GM12878 (cell line): Measurements from ENCODE around the gene ZCCHC2.

Experiments used
- MXI1 ChIP-seq: fragments of 150-350 bp; IDR thresholded peaks from 2 replicates; pipeline ENCODE4 v1.6.1; 2011; ENCODE audit warnings: low read depth, mild to moderate bottlenecking, inconsistent platforms, low read length, improper control_type of control experiment
- POLR2A ChIP-seq: IDR thresholded peaks from 2 replicates; pipeline ENCODE4 v1.6.1; 2011; ENCODE audit warnings: low read depth, mild to moderate bottlenecking, low read length
- SP1 ChIP-seq: IDR thresholded peaks from one replicate; pipeline ENCODE4 v1.6.1; 2011; ENCODE audit warnings: low read depth, low read length
- TF ChIP-seq, protein P1 (sequence below), 3 experiments: IDR thresholded peaks in 2 of 3; conservative IDR thresholded peaks in 1 of 3; 2 replicates each; pipeline ENCODE4 v1.5.1; 2011; ENCODE audit warnings: low read depth in 3 of 3, low read length in 3 of 3, mild to moderate bottlenecking in 3 of 3, control low read depth in 2 of 3, moderate library complexity in 2 of 3, inconsistent platforms in 1 of 3, mixed read lengths in 1 of 3; ENCODE audit not compliant: control insufficient read depth in 2 of 3, insufficient read depth in 1 of 3; ENCODE audit errors: extremely low read depth in 1 of 3

DNA sequence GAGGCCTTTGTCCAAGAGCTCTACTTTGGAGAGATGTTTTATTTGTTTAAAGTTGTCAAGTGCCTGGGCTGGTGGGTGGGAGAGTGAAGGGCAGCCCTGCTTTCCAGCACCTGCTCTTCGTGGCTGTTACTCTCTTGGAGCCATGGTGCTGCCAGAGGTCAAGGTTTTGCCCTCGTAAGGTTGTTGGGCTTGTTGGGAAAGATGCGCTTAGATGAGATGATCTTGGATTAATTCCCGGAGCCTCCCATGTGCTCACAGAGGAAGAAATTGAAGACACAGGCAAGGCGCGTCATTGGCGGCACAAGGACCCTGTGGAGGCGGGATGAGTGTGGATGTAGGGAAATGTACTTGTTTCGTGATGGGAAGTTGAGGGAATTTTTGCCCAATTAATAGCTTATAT is 27.9 kb downstream of the ZCCHC2 start:
- TF ChIP-seq POLR2A = no peak
- no peak for TF ChIP-seq SP1
- TF ChIP-seq, protein P1, sequence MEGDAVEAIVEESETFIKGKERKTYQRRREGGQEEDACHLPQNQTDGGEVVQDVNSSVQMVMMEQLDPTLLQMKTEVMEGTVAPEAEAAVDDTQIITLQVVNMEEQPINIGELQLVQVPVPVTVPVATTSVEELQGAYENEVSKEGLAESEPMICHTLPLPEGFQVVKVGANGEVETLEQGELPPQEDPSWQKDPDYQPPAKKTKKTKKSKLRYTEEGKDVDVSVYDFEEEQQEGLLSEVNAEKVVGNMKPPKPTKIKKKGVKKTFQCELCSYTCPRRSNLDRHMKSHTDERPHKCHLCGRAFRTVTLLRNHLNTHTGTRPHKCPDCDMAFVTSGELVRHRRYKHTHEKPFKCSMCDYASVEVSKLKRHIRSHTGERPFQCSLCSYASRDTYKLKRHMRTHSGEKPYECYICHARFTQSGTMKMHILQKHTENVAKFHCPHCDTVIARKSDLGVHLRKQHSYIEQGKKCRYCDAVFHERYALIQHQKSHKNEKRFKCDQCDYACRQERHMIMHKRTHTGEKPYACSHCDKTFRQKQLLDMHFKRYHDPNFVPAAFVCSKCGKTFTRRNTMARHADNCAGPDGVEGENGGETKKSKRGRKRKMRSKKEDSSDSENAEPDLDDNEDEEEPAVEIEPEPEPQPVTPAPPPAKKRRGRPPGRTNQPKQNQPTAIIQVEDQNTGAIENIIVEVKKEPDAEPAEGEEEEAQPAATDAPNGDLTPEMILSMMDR (IDR thresholded peaks at IDR 0.05 in 2 of 3, conservative IDR thresholded peaks at IDR 0.05 in 1 of 3; ENCODE audit: control insufficient read depth in 2 of 3, extremely low read depth in 1 of 3, insufficient read depth in 1 of 3, low read depth in 3 of 3, low read length in 3 of 3) = no peak
- no peak for TF ChIP-seq MXI1
